Measurements from ENCODE around the gene EBPL. TPM values are rescaled to one million over a fixed set of nuclear protein-coding genes. Genes with fewer than 3 reads are reported as not detected.
A peak's percentile ranks its signal among the peaks of the same experiment; 100 is the strongest.

The EBPL gene
- polyA plus RNA-seq, 3 donors = 10.2 to 29.4 (median 27.3) TPM

DNA sequence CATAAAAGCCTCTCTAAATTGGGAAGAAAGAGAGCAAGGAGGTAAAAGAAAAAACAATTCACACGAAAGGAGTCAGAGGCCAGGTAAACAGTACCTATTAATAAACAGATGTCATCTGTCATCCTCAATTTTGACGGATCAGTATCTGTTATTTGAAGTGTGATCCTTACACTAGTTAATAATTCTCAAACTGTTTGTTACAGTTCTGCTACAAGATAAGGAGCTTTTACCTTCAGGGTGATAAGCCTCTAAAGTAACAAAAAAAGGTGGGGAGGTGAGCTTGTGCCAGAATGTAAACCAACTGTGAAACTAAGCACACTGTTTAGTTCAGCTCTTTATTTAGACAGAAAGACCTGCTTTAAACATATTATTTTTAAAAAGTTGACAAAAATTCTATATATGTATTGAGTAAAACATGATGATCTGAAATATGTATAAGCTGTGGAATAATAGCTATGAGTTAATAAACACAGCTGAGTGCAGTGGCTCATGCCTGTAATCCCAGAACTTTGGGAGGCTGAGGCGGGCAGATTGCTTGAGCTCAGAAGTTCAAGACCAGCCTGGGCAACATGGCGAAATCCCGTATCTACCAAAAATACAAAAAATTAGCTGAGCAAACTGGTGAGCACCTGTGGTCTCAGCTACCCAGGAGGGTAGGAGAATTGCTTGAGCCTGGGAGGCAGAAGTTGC, 48.4 kb upstream of the EBPL start:
- WGBS (ENCODE audit: insufficient coverage) = 100% methylated on average over 1 of the region's 5 CpGs
- Histone ChIP-seq H3K9ac (ENCODE audit: insufficient read depth, low read length, poor library complexity, severe bottlenecking) (no peak overlapping the region), H3K4me2 (replicated peaks; ENCODE audit: extremely low read depth, low read length, poor library complexity, severe bottlenecking) (no peak overlapping the region), H3K9me3 (replicated peaks in 1 of 2; ENCODE audit: control insufficient read depth in 1 of 2, insufficient read depth in 1 of 2, low read length in 2 of 2) (no peaks in the 10 kb centered on the region), H3K4me1 (ENCODE audit: control insufficient read depth in 1 of 2, insufficient read depth in 2 of 2, low read length in 2 of 2) (peaks cover 0 to 10% of the 10 kb centered on the region in 2 donors), H3K4me3 (replicated peaks in 1 of 3; ENCODE audit: low read depth in 2 of 3, low read length in 3 of 3) (no peak overlapping the region), H2AFZ (ENCODE audit: insufficient read depth, low read depth, low read length, poor library complexity, severe bottlenecking) (no peak overlapping the region), H3K36me3 (replicated peaks in 1 of 2; ENCODE audit: control insufficient read depth in 1 of 2, insufficient read depth in 2 of 2, low read length in 2 of 2) (peaks cover 8 to 37% of the 10 kb centered on the region in 2 donors), H3K79me2 (ENCODE audit: insufficient read depth, low read length) (no peaks in the 10 kb centered on the region), H4K20me1 (ENCODE audit: insufficient read depth, low read length) (no peaks in the 10 kb centered on the region), H3K27me3 (ENCODE audit: control insufficient read depth in 2 of 2, insufficient read depth in 2 of 2, low read length in 2 of 2) (no peaks in the 10 kb centered on the region), H3K27ac (ENCODE audit: low read depth in 1 of 2, low read length in 2 of 2) (no peak overlapping the region)
- H3K27me3 Mint-ChIP-seq (ENCODE audit: low read depth in 3 of 3) = no peaks in the 10 kb centered on the region
- DNase-seq = no peak
- peaks cover 12% of the 10 kb centered on the region for H3K4me1 Mint-ChIP-seq
- peaks cover 0 to 2% (median 0%) of the 10 kb centered on the region in 7 donors for H3K9me3 Mint-ChIP-seq
- H3K36me3 Mint-ChIP-seq = peaks cover 28 to 41% of the 10 kb centered on the region in 2 donors
- intact Hi-C loops (cut with micrococcal nuclease) = no loop called here
- TF ChIP-seq, protein P1, sequence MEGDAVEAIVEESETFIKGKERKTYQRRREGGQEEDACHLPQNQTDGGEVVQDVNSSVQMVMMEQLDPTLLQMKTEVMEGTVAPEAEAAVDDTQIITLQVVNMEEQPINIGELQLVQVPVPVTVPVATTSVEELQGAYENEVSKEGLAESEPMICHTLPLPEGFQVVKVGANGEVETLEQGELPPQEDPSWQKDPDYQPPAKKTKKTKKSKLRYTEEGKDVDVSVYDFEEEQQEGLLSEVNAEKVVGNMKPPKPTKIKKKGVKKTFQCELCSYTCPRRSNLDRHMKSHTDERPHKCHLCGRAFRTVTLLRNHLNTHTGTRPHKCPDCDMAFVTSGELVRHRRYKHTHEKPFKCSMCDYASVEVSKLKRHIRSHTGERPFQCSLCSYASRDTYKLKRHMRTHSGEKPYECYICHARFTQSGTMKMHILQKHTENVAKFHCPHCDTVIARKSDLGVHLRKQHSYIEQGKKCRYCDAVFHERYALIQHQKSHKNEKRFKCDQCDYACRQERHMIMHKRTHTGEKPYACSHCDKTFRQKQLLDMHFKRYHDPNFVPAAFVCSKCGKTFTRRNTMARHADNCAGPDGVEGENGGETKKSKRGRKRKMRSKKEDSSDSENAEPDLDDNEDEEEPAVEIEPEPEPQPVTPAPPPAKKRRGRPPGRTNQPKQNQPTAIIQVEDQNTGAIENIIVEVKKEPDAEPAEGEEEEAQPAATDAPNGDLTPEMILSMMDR (IDR thresholded peaks at IDR 0.05) = no peak
- no peak overlapping the region for H3K27ac Mint-ChIP-seq
- no peak overlapping the region for H3K4me3 Mint-ChIP-seq

- TF ChIP-seq, protein P1 (IDR thresholded peaks at IDR 0.05) = no peak
Observed at GRCh38 chr13:49733181-49733951, 42.1 kb upstream of the EBPL start.

More at GRCh38 chr13:49733181-49733951, 42.1 kb upstream of the EBPL start:
- peaks cover 6% of the 10 kb centered on the region for H4K20me1 ChIP-seq (ENCODE audit: insufficient read depth, low read length)
- H3K79me2 ChIP-seq (ENCODE audit: insufficient read depth, low read length) = no peaks in the 10 kb centered on the region
- H2AFZ ChIP-seq (ENCODE audit: insufficient read depth, low read depth, low read length, poor library complexity, severe bottlenecking) = no peak overlapping the region
- no peak overlapping the region for H3K27ac ChIP-seq (ENCODE audit: low read depth in 1 of 2, low read length in 2 of 2)
- peaks cover 25 to 42% of the 10 kb centered on the region in 2 donors for H3K36me3 ChIP-seq (replicated peaks in 1 of 2; ENCODE audit: control insufficient read depth in 1 of 2, insufficient read depth in 2 of 2, low read length in 2 of 2)
- peak overlapping the region in 1 of 7 donors; percentile 14 for H3K27ac Mint-ChIP-seq
- H3K27me3 Mint-ChIP-seq (ENCODE audit: low read depth in 3 of 3) = no peaks in the 10 kb centered on the region
- no peak overlapping the region for H3K4me3 ChIP-seq (replicated peaks in 1 of 3; ENCODE audit: low read depth in 2 of 3, low read length in 3 of 3)
- DNase-seq = no peak
- 100% methylated on average over 5 of the region's 12 CpGs for WGBS (ENCODE audit: insufficient coverage)
- no peaks in the 10 kb centered on the region for H3K4me1 ChIP-seq (ENCODE audit: control insufficient read depth in 1 of 2, insufficient read depth in 2 of 2, low read length in 2 of 2)
- H3K9me3 Mint-ChIP-seq = no peaks in the 10 kb centered on the region
- no peaks in the 10 kb centered on the region for H3K4me1 Mint-ChIP-seq
- H3K4me3 Mint-ChIP-seq = no peak overlapping the region
- H3K27me3 ChIP-seq (ENCODE audit: control insufficient read depth in 2 of 2, insufficient read depth in 2 of 2, low read length in 2 of 2) = no peaks in the 10 kb centered on the region
- H3K9ac ChIP-seq (ENCODE audit: insufficient read depth, low read length, poor library complexity, severe bottlenecking) = no peak overlapping the region
- no peak overlapping the region for H3K4me2 ChIP-seq (replicated peaks; ENCODE audit: extremely low read depth, low read length, poor library complexity, severe bottlenecking)
- no peaks in the 10 kb centered on the region for H3K9me3 ChIP-seq (replicated peaks in 1 of 2; ENCODE audit: control insufficient read depth in 1 of 2, insufficient read depth in 1 of 2, low read length in 2 of 2)
- intact Hi-C loops (cut with micrococcal nuclease) = no loop called here
- peaks cover 25 to 42% of the 10 kb centered on the region in 2 donors for H3K36me3 Mint-ChIP-seq

Measured in CD14-positive monocyte (primary cell).